ENCODE measurements around the gene ARHGEF4. TPM values are rescaled to one million over a fixed set of nuclear protein-coding genes. Genes with fewer than 3 reads are reported as not detected.

The ARHGEF4 gene
- total RNA-seq, 4 donors from 2014 or later, result 108 to 378 (median 134) TPM

GRCh38 chr2:130911996-130912395, 75.3 kb downstream of the ARHGEF4 start:
- Histone ChIP-seq H3K36me3 (no peaks in the 10 kb centered on the region), H3K9me3 (no peaks in the 10 kb centered on the region), H3K27me3 (peaks cover 21% of the 10 kb centered on the region), H3K4me3 (peak overlapping the region; percentile 1), H3K27ac (peak overlapping the region; percentile 80), H3K4me1 (peaks cover 44% of the 10 kb centered on the region)
- TF ChIP-seq EP300 (IDR thresholded peaks at IDR 0.05), result no peak
- no peak for TF ChIP-seq POLR2AphosphoS5 (IDR thresholded peaks at IDR 0.05)
- no peak for TF ChIP-seq CTCF (IDR thresholded peaks at IDR 0.05)
- no peak for TF ChIP-seq POLR2A (IDR thresholded peaks at IDR 0.05)
- DNase-seq (ENCODE audit: low spot score in 2 of 2), result no peak
- 37% methylated on average over 7 of the region's 15 CpGs for WGBS

- WGBS, result 30% methylated on average over 4 of the region's 4 CpGs
- H3K4me1 ChIP-seq, result peaks cover 46% of the 10 kb centered on the region
- H3K27ac ChIP-seq, result peak overlapping the region; percentile 80
- H3K27me3 ChIP-seq, result peaks cover 22% of the 10 kb centered on the region
- no peak for DNase-seq (ENCODE audit: low spot score in 2 of 2)
- TF ChIP-seq CTCF (IDR thresholded peaks at IDR 0.05) (no peak), POLR2A (IDR thresholded peaks at IDR 0.05) (no peak), POLR2AphosphoS5 (IDR thresholded peaks at IDR 0.05) (no peak), EP300 (IDR thresholded peaks at IDR 0.05) (no peak)
- peak overlapping the region; percentile 1 for H3K4me3 ChIP-seq
- H3K9me3 ChIP-seq, result no peaks in the 10 kb centered on the region
- no peaks in the 10 kb centered on the region for H3K36me3 ChIP-seq
These were observed 75.8 kb downstream of the ARHGEF4 start for GRCh38 chr2:130912471-130912870.

GRCh38 chr2:130913891-130914290, 77.2 kb downstream of the ARHGEF4 start:
- Histone ChIP-seq H3K36me3 (no peaks in the 10 kb centered on the region), H3K27ac (peak overlapping the region; percentile 80), H3K4me3 (no peak overlapping the region), H3K4me1 (peaks cover 46% of the 10 kb centered on the region), H3K27me3 (peaks cover 22% of the 10 kb centered on the region), H3K9me3 (no peaks in the 10 kb centered on the region)
- 65% methylated on average over 6 of the region's 6 CpGs for WGBS
- TF ChIP-seq EP300 (IDR thresholded peaks at IDR 0.05) (no peak), POLR2A (IDR thresholded peaks at IDR 0.05) (no peak), CTCF (IDR thresholded peaks at IDR 0.05) (no peak), POLR2AphosphoS5 (IDR thresholded peaks at IDR 0.05) (no peak)
- DNase-seq (ENCODE audit: low spot score in 2 of 2), result no peak

- TF ChIP-seq POLR2A (IDR thresholded peaks at IDR 0.05) (no peak), CTCF (IDR thresholded peaks at IDR 0.05) (no peak), EP300 (IDR thresholded peaks at IDR 0.05) (no peak), POLR2AphosphoS5 (IDR thresholded peaks at IDR 0.05) (no peak)
- Histone ChIP-seq H3K4me1 (peaks cover 46% of the 10 kb centered on the region), H3K27me3 (peaks cover 22% of the 10 kb centered on the region), H3K36me3 (no peaks in the 10 kb centered on the region), H3K4me3 (no peak overlapping the region), H3K27ac (peak overlapping the region; percentile 80), H3K9me3 (no peaks in the 10 kb centered on the region)
- 44% methylated on average over 3 of the region's 5 CpGs for WGBS
- no peak for DNase-seq (ENCODE audit: low spot score in 2 of 2)
These were observed 78.4 kb downstream of the ARHGEF4 start for GRCh38 chr2:130915149-130915548.

- H3K4me1 ChIP-seq, result peaks cover 45% of the 10 kb centered on the region
- H3K36me3 ChIP-seq, result no peaks in the 10 kb centered on the region
- TF ChIP-seq POLR2A (IDR thresholded peaks at IDR 0.05) (no peak), POLR2AphosphoS5 (IDR thresholded peaks at IDR 0.05) (no peak), EP300 (IDR thresholded peaks at IDR 0.05) (no peak), CTCF (IDR thresholded peaks at IDR 0.05) (no peak)
- no peak for DNase-seq (ENCODE audit: low spot score in 2 of 2)
- H3K27ac ChIP-seq, result peak overlapping the region; percentile 76
- WGBS, result 65% methylated on average over 11 of the region's 50 CpGs
- H3K27me3 ChIP-seq, result peaks cover 22% of the 10 kb centered on the region
- H3K4me3 ChIP-seq, result no peak overlapping the region
- H3K9me3 ChIP-seq, result no peaks in the 10 kb centered on the region
These were observed 79.1 kb downstream of the ARHGEF4 start for GRCh38 chr2:130915595-130916437.

Measured in suprapubic skin (tissue), 4 donors.